Measurements from ENCODE around the gene MED13L. TPM values are rescaled to one million over a fixed set of nuclear protein-coding genes. Genes with fewer than 3 reads are reported as not detected.
A peak's percentile ranks its signal among the peaks of the same experiment; 100 is the strongest.

Gene MED13L
- total and polyA plus RNA-seq, 2 of the 4 experiments (the other 2 are of a cell fraction): 17.9 to 49.1 TPM

DNA sequence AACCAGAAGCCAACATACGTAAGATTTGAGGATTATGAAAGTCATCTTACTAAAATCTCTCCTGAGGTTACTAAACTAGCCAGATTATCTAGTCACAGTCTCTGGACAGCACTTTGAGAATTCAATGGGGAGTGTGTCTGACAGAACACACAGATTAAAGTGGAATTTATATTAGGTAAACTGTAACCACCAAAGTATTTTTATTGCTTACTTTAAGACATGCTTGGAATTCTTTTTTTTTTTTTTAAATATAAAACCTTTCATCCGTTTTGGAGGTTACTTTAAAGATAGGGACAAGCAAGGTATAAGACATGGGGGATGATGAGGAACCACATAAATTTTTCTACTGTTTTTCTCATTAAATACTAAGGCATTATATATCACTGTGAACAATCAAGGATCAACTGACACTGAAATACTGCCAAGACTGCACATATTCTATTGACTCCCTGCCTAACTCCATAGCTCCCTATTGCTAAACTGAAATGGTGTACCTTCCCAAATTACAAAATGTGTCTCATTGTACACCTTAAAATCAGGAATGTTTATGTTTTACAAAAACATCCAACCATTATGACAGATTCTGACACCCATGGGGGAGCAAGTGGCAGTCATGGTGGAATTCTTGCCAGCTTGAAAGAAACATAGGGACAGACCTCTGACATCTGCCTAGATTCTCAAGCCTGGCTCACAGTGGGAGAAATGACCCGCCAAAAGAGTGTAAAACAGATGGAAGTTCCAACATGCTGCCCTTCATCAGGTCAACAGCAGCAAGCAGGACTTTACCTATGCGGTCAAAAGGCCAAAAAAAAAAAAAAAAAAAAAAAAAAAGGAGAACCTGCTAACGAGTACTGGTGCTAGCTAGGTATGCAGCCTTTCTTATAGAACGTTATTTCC, 239.3 kb downstream of the MED13L start:
- Histone ChIP-seq H3K4me3 (ENCODE audit: insufficient read depth, low read depth, low read length) (no peak overlapping the region), H3K4me2 (ENCODE audit: low read depth, low read length) (no peak overlapping the region; the same call in 1 of the 2 replicates), H3K36me3 (ENCODE audit: control insufficient read depth, insufficient read depth, low read length) (no peaks in the 10 kb centered on the region), H4K8ac (ENCODE audit: low read depth in 2 of 2, low read length in 2 of 2) (peak overlapping the region in 1 of 2 experiments; percentile 22; a peak in 1 of 4 replicates), H3K9me1 (ENCODE audit: insufficient read depth, low read length) (peaks cover 13% of the 10 kb centered on the region), H3K56ac (ENCODE audit: extremely low read depth, insufficient read depth, low read length) (no peak overlapping the region), H3K14ac (replicated peaks; ENCODE audit: low read depth, low read length) (no peak overlapping the region; the same call in 1 of the 2 replicates), H2BK15ac (ENCODE audit: low read depth, low read length) (peak overlapping the region; percentile 86; the same call in 2 of the 3 replicates), H2BK5ac (ENCODE audit: low read depth, low read length, poor library complexity, severe bottlenecking) (peak overlapping the region; percentile 20), H3K79me1 (ENCODE audit: low read depth in 1 of 2, low read length in 2 of 2) (peaks cover 35 to 82% of the 10 kb centered on the region in 2 experiments), H3K27ac (ENCODE audit: insufficient read depth, low read length) (peak overlapping the region; percentile 20; the same call in 1 of the 2 replicates), H3K4ac (ENCODE audit: low read depth, low read length) (peak overlapping the region; percentile 48; the same call in 1 of the 2 replicates), H3K9me3 (ENCODE audit: control insufficient read depth, insufficient read depth, low read length) (no peaks in the 10 kb centered on the region), H2AK9ac (replicated peaks; ENCODE audit: low read depth, low read length, poor library complexity) (no peak overlapping the region), H3K27me3 (ENCODE audit: control insufficient read depth, insufficient read depth, low read length) (no peaks in the 10 kb centered on the region), H2AK5ac (ENCODE audit: low read depth, low read length) (peak overlapping the region; percentile 45; the same call in 1 of the 2 replicates), H4K91ac (ENCODE audit: insufficient read depth, low read depth, low read length) (peak overlapping the region; percentile 31), H2BK20ac (ENCODE audit: low read depth, low read length) (peak overlapping the region; percentile 66), H2AFZ (replicated peaks; ENCODE audit: low read length, poor library complexity) (no peak overlapping the region), H3K18ac (ENCODE audit: low read depth, low read length) (peak overlapping the region; percentile 78; the same call in 1 of the 2 replicates), H3K4me1 (ENCODE audit: control insufficient read depth, insufficient read depth, low read length) (peaks cover 5% of the 10 kb centered on the region), H4K20me1 (ENCODE audit: insufficient read depth, low read length) (peaks cover 36% of the 10 kb centered on the region; the same call in 1 of the 2 replicates), H4K5ac (ENCODE audit: low read depth, low read length) (no peak overlapping the region), H3K9ac (ENCODE audit: low read depth, low read length) (no peak overlapping the region), H2BK120ac (ENCODE audit: low read depth, low read length) (peak overlapping the region; percentile 45), H3K23ac (ENCODE audit: low read depth, low read length) (peak overlapping the region; percentile 6; the same call in 1 of the 2 replicates)
- intact Hi-C loops (cut with micrococcal nuclease): no loop called here
- ATAC-seq (ENCODE audit: low read depth) (peak; percentile 89), DNase-seq (peak; percentile 82)
- POLR2A ChIA-PET (ENCODE audit: unreplicated experiment): no interaction called here
- CTCF ChIA-PET: interaction anchor here (0.7 to 1.0 kb wide), 2 partner anchors 10 to 1307 kb away, joined by 3 to 5 read pairs; no protein-coding TSS in a partner anchor
- dilution Hi-C loops (cut with HindIII; ENCODE audit: low sequenced_read_pairs, unreplicated experiment): no loop called here
- WGBS, 2 experiments (ENCODE audit: extremely low coverage in 2 of 2, insufficient read length in 1 of 2): 100% methylated on average over 1 of the region's 6 CpGs; no CpG with 5 or more reads in 1 of the 2 experiments
- in situ Hi-C loops (cut with MboI; ENCODE audit: low sequenced_read_pairs): no loop called here
- TF ChIP-seq CTCF (conservative IDR thresholded peaks at IDR 0.05; ENCODE audit: low read depth, low read length) (no peak), RFX5 (IDR thresholded peaks at IDR 0.05; ENCODE audit: low read depth, low read length) (no peak)
- BruUV-seq (replicated peaks): no TSS peak
